GM23248 (cell line): ENCODE results near the gene ACSS1. TPM values are rescaled to one million over a fixed set of nuclear protein-coding genes. Genes with fewer than 3 reads are reported as not detected.

Experiments used
- DNase-seq: peaks from one replicate; pipeline ENCODE4 v3.0.0-alpha.2; 2015
- H2AFZ ChIP-seq: fragments of 200-600 bp; sonication (generic); 2 replicates; pipeline ENCODE4 v1.6.1; 2016; ENCODE audit warnings: antibody characterized with exemption
- H3F3A ChIP-seq: fragments of 200-600 bp; sonication (generic); 2 replicates; pipeline ENCODE4 v1.6.1; 2016; ENCODE audit warnings: mild to moderate bottlenecking, antibody characterized with exemption, mixed run types; ENCODE audit not compliant: insufficient read depth
- H3K27ac ChIP-seq: fragments of 200-600 bp; sonication (generic); 2 replicates; pipeline ENCODE4 v1.5.1; 2016; ENCODE audit warnings: mild to moderate bottlenecking
- H3K27me3 ChIP-seq: fragments of 200-600 bp; sonication (generic); replicated peaks from 2 replicates; pipeline ENCODE4 v1.6.1; 2016; ENCODE audit warnings: mild to moderate bottlenecking; ENCODE audit not compliant: insufficient read depth
- H3K36me3 ChIP-seq: fragments of 200-600 bp; sonication (generic); 2 replicates; pipeline ENCODE4 v1.6.1; 2016; ENCODE audit warnings: low read depth, mild to moderate bottlenecking
- H3K4me1 ChIP-seq: fragments of 200-600 bp; sonication (generic); 2 replicates; pipeline ENCODE4 v1.6.1; 2016; ENCODE audit warnings: mild to moderate bottlenecking; ENCODE audit not compliant: insufficient read depth
- H3K4me2 ChIP-seq: fragments of 200-600 bp; sonication (generic); one replicate; pipeline ENCODE4 v1.6.1; 2016; ENCODE audit warnings: mild to moderate bottlenecking; ENCODE audit not compliant: unreplicated experiment
- H3K4me3 ChIP-seq: fragments of 200-600 bp; sonication (generic); 2 replicates; pipeline ENCODE4 v1.5.1; 2016; ENCODE audit warnings: mild to moderate bottlenecking
- H3K79me2 ChIP-seq: fragments of 200-600 bp; sonication (generic); 2 replicates; pipeline ENCODE4 v1.6.1; 2016; ENCODE audit warnings: mild to moderate bottlenecking; ENCODE audit not compliant: insufficient read depth
- H3K9ac ChIP-seq: fragments of 200-600 bp; sonication (generic); 2 replicates; pipeline ENCODE4 v1.6.1; 2016; ENCODE audit warnings: mild to moderate bottlenecking
- H3K9me2 ChIP-seq: fragments of 200-600 bp; sonication (generic); 2 replicates; pipeline ENCODE4 v1.6.1; 2016; ENCODE audit warnings: mixed run types, mild to moderate bottlenecking, moderate library complexity; ENCODE audit not compliant: insufficient read depth
- H3K9me3 ChIP-seq: fragments of 200-600 bp; sonication (generic); one replicate; pipeline ENCODE4 v1.6.1; 2017; ENCODE audit warnings: low read depth
- H4K20me1 ChIP-seq: fragments of 200-600 bp; sonication (generic); 2 replicates; pipeline ENCODE4 v1.6.0; 2016; ENCODE audit not compliant: insufficient read depth
- EZH2 ChIP-seq: fragments of 200-600 bp; sonication (generic); IDR thresholded peaks from 2 replicates; pipeline ENCODE4 v1.6.1; 2018; ENCODE audit warnings: antibody characterized with exemption, mild to moderate bottlenecking; ENCODE audit not compliant: insufficient read depth, poor library complexity, severe bottlenecking
- EZH2phosphoT487 ChIP-seq: fragments of 200-600 bp; sonication (generic); IDR thresholded peaks from 2 replicates; pipeline ENCODE4 v1.6.1; 2018; ENCODE audit warnings: antibody characterized with exemption, moderate library complexity, mild to moderate bottlenecking, low read depth; ENCODE audit not compliant: insufficient read depth
- WGBS, 2 experiments: methylation state at CpG; one replicate each; pipeline ENCODE4 v1.1.6; 2015 to 2017; ENCODE audit warnings: low lambda C conversion rate in 2 of 2, low coverage in 1 of 2; ENCODE audit errors: missing lambda C conversion rate in 2 of 2; 5-methylcytosine and 5-hydroxymethylcytosine counted together
- in situ Hi-C: fragments of 300-500 bp; cut with MboI; formaldehyde crosslinking; loops from 2 replicates; pipeline ENCODE4 v1.15.0; 2020
- polyA plus RNA-seq: library from polyadenylated mRNA; unstranded; fragments of >200 nt; fragmentation: Nextera tagmentation; extraction: Ambion mirVana; gene quantifications from 2 replicates; pipeline ENCODE4 v1.2.1, GENCODE V29; 2016
- total RNA-seq: library from RNA; depleted of rRNA; stranded (reverse); fragments of >200 nt; shearing (Covaris generic); gene quantifications from 2 replicates; pipeline ENCODE4 v1.2.3, GENCODE V29; 2014

ACSS1 gene
- total and polyA plus RNA-seq, 2 experiments from 2014 or later, result 0.94 to 1.1 TPM

GRCh38 chr20:24998631-24999445 lies 59.1 kb downstream of the ACSS1 start:
- Histone ChIP-seq H3K9me3 (no peaks in the 10 kb centered on the region), H3K27ac (no peak overlapping the region), H3K27me3 (no peaks in the 10 kb centered on the region), H2AFZ (no peak overlapping the region), H3K9ac (no peak overlapping the region), H3K4me2 (no peak overlapping the region), H3K9me2 (no peaks in the 10 kb centered on the region), H4K20me1 (no peaks in the 10 kb centered on the region), H3K36me3 (no peaks in the 10 kb centered on the region), H3K4me1 (peaks cover 14% of the 10 kb centered on the region), H3K4me3 (no peak overlapping the region), H3K79me2 (no peaks in the 10 kb centered on the region), H3F3A (peaks cover 11% of the 10 kb centered on the region)
- peak; percentile 31 for DNase-seq
- no peak for TF ChIP-seq EZH2phosphoT487
- TF ChIP-seq EZH2, result no peak
- 78 to 84% methylated on average over 12 of the region's 12 CpGs for WGBS, 2 experiments
- in situ Hi-C loops, result loop anchor here (5.0 to 25.0 kb wide), 6 partner anchors 63 to 863 kb away; partner anchors contain the start of gene GINS1

- Histone ChIP-seq H3K79me2 (no peaks in the 10 kb centered on the region), H3K4me2 (no peak overlapping the region), H2AFZ (no peak overlapping the region), H3K36me3 (no peaks in the 10 kb centered on the region), H3K4me1 (peaks cover 19% of the 10 kb centered on the region), H3K27ac (no peak overlapping the region), H3K27me3 (no peaks in the 10 kb centered on the region), H3K9ac (no peak overlapping the region), H3K4me3 (no peak overlapping the region), H3K9me3 (no peaks in the 10 kb centered on the region), H3K9me2 (no peaks in the 10 kb centered on the region), H3F3A (peaks cover 12% of the 10 kb centered on the region), H4K20me1 (no peaks in the 10 kb centered on the region)
- 67 to 79% methylated on average over 3 of the region's 3 CpGs for WGBS, 2 experiments
- in situ Hi-C loops, result loop anchor here (5.0 to 25.0 kb wide), 6 partner anchors 64 to 864 kb away; partner anchors contain the start of gene GINS1
- TF ChIP-seq EZH2phosphoT487 (no peak), EZH2 (no peak)
- no peak for DNase-seq
Measured at GRCh38 chr20:24998121-24998520, 59.8 kb downstream of the ACSS1 start.

DNA sequence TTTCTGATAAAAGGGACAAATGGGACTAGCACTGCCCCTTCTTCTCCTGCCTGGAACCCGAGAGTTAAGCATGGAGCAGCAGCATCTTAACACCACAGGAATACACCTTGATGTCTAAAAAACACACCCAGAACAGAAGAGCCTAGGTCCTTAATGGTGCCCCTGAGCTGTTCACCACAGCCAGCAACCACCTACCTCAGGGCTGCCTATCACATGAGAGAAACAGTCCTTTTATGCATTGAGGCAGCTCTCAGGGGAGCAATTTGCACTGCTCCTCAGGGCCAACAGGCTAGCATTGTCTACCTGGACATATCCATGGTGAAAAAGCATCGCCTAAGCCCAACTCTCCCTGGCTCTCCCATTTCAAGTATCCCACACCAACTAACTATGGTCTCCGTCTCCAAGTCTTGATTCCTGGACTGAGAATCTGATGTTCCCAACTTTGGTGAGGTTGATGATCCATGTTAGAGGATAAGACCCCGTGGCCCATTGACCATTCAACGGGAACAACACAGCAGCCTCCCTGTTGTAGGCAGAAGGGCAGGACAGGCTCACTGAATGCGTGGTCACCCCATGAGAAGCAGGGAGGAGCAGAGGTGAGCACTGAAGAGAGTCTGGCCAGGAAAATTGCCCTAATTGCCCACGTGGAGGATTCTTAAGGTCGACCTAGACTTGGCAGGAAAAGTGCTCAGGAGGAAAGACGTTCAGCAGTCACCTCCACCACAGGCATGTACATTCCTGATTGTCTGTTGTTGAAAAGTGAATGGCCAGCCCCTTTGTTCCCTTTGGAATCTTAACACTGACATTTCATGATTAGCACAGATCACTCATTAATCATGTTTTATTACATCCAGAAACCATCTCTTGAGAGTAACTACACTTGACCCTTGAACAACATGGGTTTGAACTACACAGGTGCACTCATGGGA lies 61.2 kb downstream of the ACSS1 start:
- Histone ChIP-seq H4K20me1 (no peaks in the 10 kb centered on the region), H3K9me3 (no peaks in the 10 kb centered on the region), H3F3A (peaks cover 12% of the 10 kb centered on the region), H2AFZ (no peak overlapping the region), H3K27ac (no peak overlapping the region), H3K79me2 (peaks cover 7% of the 10 kb centered on the region), H3K36me3 (no peaks in the 10 kb centered on the region), H3K9me2 (no peaks in the 10 kb centered on the region), H3K4me2 (no peak overlapping the region), H3K4me1 (peaks cover 20% of the 10 kb centered on the region), H3K9ac (no peak overlapping the region), H3K4me3 (no peak overlapping the region), H3K27me3 (no peaks in the 10 kb centered on the region)
- in situ Hi-C loops, result loop anchor here (5.0 to 25.0 kb wide), 6 partner anchors 66 to 866 kb away; partner anchors contain the start of gene GINS1
- no peak for DNase-seq
- 62 to 65% methylated on average over 9 of the region's 9 CpGs for WGBS, 2 experiments
- TF ChIP-seq EZH2 (no peak), EZH2phosphoT487 (no peak)

DNA sequence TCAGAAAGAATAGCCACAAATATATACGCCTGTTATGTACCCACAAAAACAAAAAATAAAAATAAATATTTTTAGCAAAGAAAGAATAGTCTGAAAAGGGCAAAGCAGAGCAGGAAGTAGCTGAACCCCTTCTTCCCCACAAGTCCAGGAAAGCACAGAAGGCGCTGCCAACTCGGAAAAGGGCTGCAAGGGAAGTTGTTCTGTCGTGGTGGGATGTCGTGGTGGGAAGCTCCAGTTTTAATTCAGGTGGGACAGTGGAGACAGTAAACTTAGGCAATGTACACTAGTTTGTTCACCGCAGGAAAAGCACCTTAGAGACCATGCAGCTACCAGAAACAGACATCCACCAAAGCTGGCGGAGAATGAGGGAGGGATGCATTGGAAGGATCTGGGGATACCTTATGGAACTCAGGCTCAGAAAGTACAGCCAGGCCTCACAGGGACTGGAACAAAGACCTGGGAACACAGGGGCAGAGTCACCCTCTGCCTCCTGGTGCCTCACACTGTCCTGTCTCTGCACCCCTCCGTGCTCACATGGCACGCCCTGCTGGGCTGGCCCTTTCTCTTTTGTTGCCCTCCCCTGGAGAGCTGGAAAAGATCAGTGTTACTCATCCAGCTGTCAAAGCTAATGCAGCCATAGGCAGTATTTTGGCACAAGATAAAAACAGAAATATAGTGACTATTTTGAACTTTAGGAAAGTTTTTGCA lies 62.0 kb downstream of the ACSS1 start:
- in situ Hi-C loops, result loop anchor here (5.0 to 25.0 kb wide), 6 partner anchors 66 to 866 kb away; partner anchors contain the start of gene GINS1
- no peaks in the 10 kb centered on the region for H3K27me3 ChIP-seq
- 59 to 68% methylated on average over 9 of the region's 9 CpGs for WGBS, 2 experiments
- peaks cover 25% of the 10 kb centered on the region for H3K4me1 ChIP-seq
- H3K27ac ChIP-seq, result no peak overlapping the region
- TF ChIP-seq EZH2phosphoT487 (no peak), EZH2 (no peak)
- no peak overlapping the region for H3K4me3 ChIP-seq
- no peak overlapping the region for H2AFZ ChIP-seq
- H3K9me3 ChIP-seq, result no peaks in the 10 kb centered on the region
- no peak overlapping the region for H3K9ac ChIP-seq
- peaks cover 9% of the 10 kb centered on the region for H3F3A ChIP-seq
- peak; percentile 43 for DNase-seq
- no peaks in the 10 kb centered on the region for H3K9me2 ChIP-seq
- H3K36me3 ChIP-seq, result no peaks in the 10 kb centered on the region
- H3K4me2 ChIP-seq, result no peak overlapping the region
- peaks cover 15% of the 10 kb centered on the region for H3K79me2 ChIP-seq
- no peaks in the 10 kb centered on the region for H4K20me1 ChIP-seq
